Activated CD4-positive, alpha-beta memory T cell treated with anti-CD3 and anti-CD28 coated beads for 36 hours (primary cell): Measurements from ENCODE around the gene LSAMP. TPM values are rescaled to one million over a fixed set of nuclear protein-coding genes. Genes with fewer than 3 reads are reported as not detected.

ENCODE experiments used
- CTCF ChIA-PET: fragments of 350-600 bp; sonication (Branson Sonifier 250); formaldehyde crosslinking; loops from one replicate; lab custom pipeline; 2021; ENCODE audit warnings: antibody characterized with exemption, inconsistent platforms; lab: Charles Lee
- POLR2A ChIA-PET: fragments of 350-600 bp; sonication (Branson Sonifier 250); formaldehyde crosslinking; loops from one replicate; lab custom pipeline; 2021; ENCODE audit warnings: antibody characterized with exemption; lab: Charles Lee
- DNase-seq: peaks from one replicate; pipeline ENCODE4 v3.0.0-alpha.2; 2020
- H3K27ac Mint-ChIP-seq: one replicate; pipeline ENCODE4 v1.8.0; 2021; ENCODE audit warnings: mixed read lengths
- H3K27me3 Mint-ChIP-seq: one replicate; pipeline ENCODE4 v1.8.0; 2021; ENCODE audit warnings: mixed read lengths
- H3K36me3 Mint-ChIP-seq: one replicate; pipeline ENCODE4 v1.8.0; 2021; ENCODE audit warnings: mixed read lengths
- H3K4me1 Mint-ChIP-seq: one replicate; pipeline ENCODE4 v1.8.0; 2021; ENCODE audit warnings: low read depth, mixed read lengths
- H3K4me3 Mint-ChIP-seq: one replicate; pipeline ENCODE4 v1.8.0; 2021; ENCODE audit warnings: mild to moderate bottlenecking, mixed read lengths
- H3K9me3 Mint-ChIP-seq: one replicate; pipeline ENCODE4 v1.8.0; 2021; ENCODE audit warnings: mixed read lengths
- intact Hi-C: fragments of 100-400 bp; cut with micrococcal nuclease; formaldehyde crosslinking; loops from one replicate; pipeline ENCODE4 v1.15.1; 2023
- total RNA-seq, 2 experiments: library from RNA; stranded (reverse); gene quantifications; one replicate each; pipeline ENCODE4 v1.2.3, GENCODE V29; 2021

LSAMP gene
- total RNA-seq, 2 experiments from 2014 or later, result not detected

- POLR2A ChIA-PET, result no interaction called here
- H3K36me3 Mint-ChIP-seq, result no peaks in the 10 kb centered on the region
- no peaks in the 10 kb centered on the region for H3K27me3 Mint-ChIP-seq
- no peaks in the 10 kb centered on the region for H3K4me1 Mint-ChIP-seq
- no peak overlapping the region for H3K4me3 Mint-ChIP-seq
- CTCF ChIA-PET, result no interaction called here
- H3K9me3 Mint-ChIP-seq, result no peaks in the 10 kb centered on the region
- no peak overlapping the region for H3K27ac Mint-ChIP-seq
- DNase-seq, result no peak
- intact Hi-C loops, result no loop called here
Measured at GRCh38 chr3:116038968-116039650, 406.2 kb downstream of the LSAMP start.

- no peaks in the 10 kb centered on the region for H3K4me1 Mint-ChIP-seq
- H3K4me3 Mint-ChIP-seq, result no peak overlapping the region
- H3K36me3 Mint-ChIP-seq, result no peaks in the 10 kb centered on the region
- no peak for DNase-seq
- intact Hi-C loops, result no loop called here
- ChIA-PET POLR2A (no interaction called here), CTCF (no interaction called here)
- no peaks in the 10 kb centered on the region for H3K9me3 Mint-ChIP-seq
- no peak overlapping the region for H3K27ac Mint-ChIP-seq
- no peaks in the 10 kb centered on the region for H3K27me3 Mint-ChIP-seq
Measured at GRCh38 chr3:116037954-116038911, 407.1 kb downstream of the LSAMP start.

- ChIA-PET CTCF (no interaction called here), POLR2A (no interaction called here)
- Mint-ChIP-seq H3K4me3 (no peak overlapping the region), H3K9me3 (no peaks in the 10 kb centered on the region), H3K27me3 (no peaks in the 10 kb centered on the region), H3K36me3 (no peaks in the 10 kb centered on the region), H3K4me1 (no peaks in the 10 kb centered on the region), H3K27ac (no peak overlapping the region)
- intact Hi-C loops, result no loop called here
- no peak for DNase-seq
Measured at GRCh38 chr3:116035429-116035828, 409.9 kb downstream of the LSAMP start.

- POLR2A ChIA-PET, result no interaction called here
- DNase-seq, result no peak
- Mint-ChIP-seq H3K27me3 (no peaks in the 10 kb centered on the region), H3K4me1 (no peaks in the 10 kb centered on the region), H3K27ac (no peak overlapping the region), H3K9me3 (no peaks in the 10 kb centered on the region), H3K36me3 (no peaks in the 10 kb centered on the region), H3K4me3 (no peak overlapping the region)
- intact Hi-C loops, result no loop called here
- CTCF ChIA-PET, result no interaction called here
Measured at GRCh38 chr3:116034794-116035193, 410.5 kb downstream of the LSAMP start.

- Mint-ChIP-seq H3K9me3 (no peaks in the 10 kb centered on the region), H3K27me3 (no peaks in the 10 kb centered on the region), H3K36me3 (no peaks in the 10 kb centered on the region), H3K4me1 (no peaks in the 10 kb centered on the region), H3K4me3 (no peak overlapping the region), H3K27ac (no peak overlapping the region)
- ChIA-PET POLR2A (no interaction called here), CTCF (no interaction called here)
- intact Hi-C loops, result no loop called here
- no peak for DNase-seq
Measured at GRCh38 chr3:116034086-116034485, 411.2 kb downstream of the LSAMP start.

- Mint-ChIP-seq H3K36me3 (no peaks in the 10 kb centered on the region), H3K27me3 (no peaks in the 10 kb centered on the region), H3K27ac (no peak overlapping the region), H3K9me3 (no peaks in the 10 kb centered on the region), H3K4me1 (no peaks in the 10 kb centered on the region), H3K4me3 (no peak overlapping the region)
- POLR2A ChIA-PET, result no interaction called here
- intact Hi-C loops, result no loop called here
- CTCF ChIA-PET, result no interaction called here
- no peak for DNase-seq
Measured at GRCh38 chr3:116033516-116033915, 411.8 kb downstream of the LSAMP start.

- DNase-seq, result no peak
- no peaks in the 10 kb centered on the region for H3K9me3 Mint-ChIP-seq
- no peaks in the 10 kb centered on the region for H3K36me3 Mint-ChIP-seq
- POLR2A ChIA-PET, result no interaction called here
- H3K27ac Mint-ChIP-seq, result no peak overlapping the region
- no peaks in the 10 kb centered on the region for H3K27me3 Mint-ChIP-seq
- no peak overlapping the region for H3K4me3 Mint-ChIP-seq
- no peaks in the 10 kb centered on the region for H3K4me1 Mint-ChIP-seq
- intact Hi-C loops, result no loop called here
- CTCF ChIA-PET, result no interaction called here
Measured at GRCh38 chr3:116032176-116032575, 413.1 kb downstream of the LSAMP start.

- Mint-ChIP-seq H3K27me3 (no peaks in the 10 kb centered on the region), H3K36me3 (no peaks in the 10 kb centered on the region), H3K4me1 (no peaks in the 10 kb centered on the region), H3K9me3 (no peaks in the 10 kb centered on the region), H3K27ac (no peak overlapping the region), H3K4me3 (no peak overlapping the region)
- no peak for DNase-seq
- CTCF ChIA-PET, result no interaction called here
- intact Hi-C loops, result no loop called here
- POLR2A ChIA-PET, result no interaction called here
Measured at GRCh38 chr3:116030131-116030850, 415.0 kb downstream of the LSAMP start.

GRCh38 chr3:116029266-116029665, 416.0 kb downstream of the LSAMP start:
- Mint-ChIP-seq H3K4me3 (no peak overlapping the region), H3K9me3 (no peaks in the 10 kb centered on the region), H3K27me3 (no peaks in the 10 kb centered on the region), H3K27ac (no peak overlapping the region), H3K36me3 (no peaks in the 10 kb centered on the region), H3K4me1 (no peaks in the 10 kb centered on the region)
- intact Hi-C loops, result no loop called here
- CTCF ChIA-PET, result no interaction called here
- DNase-seq, result no peak
- POLR2A ChIA-PET, result no interaction called here

GRCh38 chr3:116028157-116028556, 417.1 kb downstream of the LSAMP start:
- Mint-ChIP-seq H3K36me3 (no peaks in the 10 kb centered on the region), H3K9me3 (no peaks in the 10 kb centered on the region), H3K4me1 (no peaks in the 10 kb centered on the region), H3K4me3 (no peak overlapping the region), H3K27ac (no peak overlapping the region), H3K27me3 (no peaks in the 10 kb centered on the region)
- POLR2A ChIA-PET, result no interaction called here
- no peak for DNase-seq
- CTCF ChIA-PET, result no interaction called here
- intact Hi-C loops, result no loop called here

- ChIA-PET POLR2A (no interaction called here), CTCF (no interaction called here)
- Mint-ChIP-seq H3K4me1 (no peaks in the 10 kb centered on the region), H3K27ac (no peak overlapping the region), H3K36me3 (no peaks in the 10 kb centered on the region), H3K9me3 (no peaks in the 10 kb centered on the region), H3K27me3 (no peaks in the 10 kb centered on the region), H3K4me3 (no peak overlapping the region)
- intact Hi-C loops, result no loop called here
- no peak for DNase-seq
Measured at GRCh38 chr3:116020989-116021388, 424.3 kb downstream of the LSAMP start.

- no peaks in the 10 kb centered on the region for H3K27me3 Mint-ChIP-seq
- ChIA-PET CTCF (no interaction called here), POLR2A (no interaction called here)
- no peaks in the 10 kb centered on the region for H3K36me3 Mint-ChIP-seq
- intact Hi-C loops, result no loop called here
- DNase-seq, result no peak
- H3K4me3 Mint-ChIP-seq, result no peak overlapping the region
- H3K4me1 Mint-ChIP-seq, result no peaks in the 10 kb centered on the region
- H3K27ac Mint-ChIP-seq, result no peak overlapping the region
- H3K9me3 Mint-ChIP-seq, result no peaks in the 10 kb centered on the region
Measured at GRCh38 chr3:116020495-116020894, 424.8 kb downstream of the LSAMP start.
